SH-SY5Y (cell line): Measurements from ENCODE around the gene MACROD2.

Experiments
- GATA2 ChIP-seq: IDR thresholded peaks from 2 replicates; pipeline ENCODE4 v1.6.1; 2011; ENCODE audit warnings: mild to moderate bottlenecking, low read depth, low read length
- GATA3 ChIP-seq: IDR thresholded peaks from 2 replicates; pipeline ENCODE4 v1.6.1; 2011; ENCODE audit warnings: low read depth, mild to moderate bottlenecking, low read length, moderate library complexity

DNA sequence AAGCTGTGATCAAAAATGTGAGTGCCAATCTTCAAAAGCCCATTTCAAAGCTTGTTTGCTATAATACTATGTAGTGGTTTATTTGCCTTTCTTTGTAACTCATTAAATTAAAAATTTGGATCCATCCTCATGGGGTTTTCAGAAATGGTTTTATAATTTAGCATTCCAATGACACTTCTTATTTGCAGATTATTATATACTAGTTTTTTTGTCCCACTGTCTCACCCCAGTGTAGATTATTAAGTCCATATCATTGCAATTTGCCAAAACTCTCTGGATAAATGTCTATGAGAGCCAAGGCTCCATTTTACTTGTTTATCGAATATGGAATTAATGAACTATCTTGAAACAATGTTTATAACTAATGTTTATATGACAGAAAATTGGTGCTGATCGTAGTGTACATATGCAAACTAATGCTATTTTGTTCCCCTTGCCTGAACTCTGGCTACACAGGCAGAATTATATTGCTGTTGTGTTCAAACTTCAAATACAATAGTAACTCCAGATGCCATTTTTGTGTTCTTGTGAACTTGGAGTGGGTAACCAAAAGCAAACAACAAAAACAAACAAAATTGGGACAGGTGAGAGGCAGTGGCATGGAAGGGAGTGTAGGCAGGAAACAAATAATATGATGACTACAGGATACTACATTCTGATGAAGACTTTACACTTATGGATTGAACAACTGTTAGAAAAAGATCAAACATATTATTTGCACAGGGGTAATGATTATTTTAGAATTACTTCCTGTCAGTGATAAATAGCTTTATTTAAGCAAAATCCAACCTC lies 649.2 kb downstream of the MACROD2 start:
- no peak for TF ChIP-seq GATA2
- TF ChIP-seq GATA3 = no peak
